H9 (cell line): ENCODE data around the gene KIRREL3. TPM values are rescaled to one million over a fixed set of nuclear protein-coding genes. Genes with fewer than 3 reads are reported as not detected.

Experiments used
- DNase-seq: peaks from one replicate; pipeline ENCODE4 v3.0.0-alpha.2; 2017
- H2AFZ ChIP-seq: one replicate; pipeline ENCODE4 v1.6.1; 2013; ENCODE audit warnings: mild to moderate bottlenecking, low read length, control low read depth, moderate library complexity
- H2AK5ac ChIP-seq: 2 replicates; pipeline ENCODE4 v1.6.1; 2013; ENCODE audit warnings: low read length, control low read depth, mixed read lengths; ENCODE audit not compliant: insufficient read length
- H2BK120ac ChIP-seq: one replicate; pipeline ENCODE4 v1.6.1; 2013; ENCODE audit warnings: low read depth, mild to moderate bottlenecking, low read length, control low read depth, inconsistent platforms; ENCODE audit not compliant: poor library complexity, severe bottlenecking
- H2BK12ac ChIP-seq: 2 replicates; pipeline ENCODE4 v1.6.1; 2013; ENCODE audit warnings: low read length, control low read depth, mixed read lengths, low read depth; ENCODE audit not compliant: insufficient read length
- H2BK15ac ChIP-seq: 2 replicates; pipeline ENCODE4 v1.6.1; 2013; ENCODE audit warnings: low read depth, low read length, control low read depth
- H2BK20ac ChIP-seq: one replicate; pipeline ENCODE4 v1.6.1; 2013; ENCODE audit warnings: low read depth, mild to moderate bottlenecking, low read length, control low read depth, inconsistent platforms; ENCODE audit not compliant: poor library complexity, severe bottlenecking
- H2BK5ac ChIP-seq: 2 replicates; pipeline ENCODE4 v1.6.1; 2013; ENCODE audit warnings: low read length, control low read depth, mixed read lengths; ENCODE audit not compliant: insufficient read length
- H3K14ac ChIP-seq: 2 replicates; pipeline ENCODE4 v1.6.1; 2013; ENCODE audit warnings: low read length, control low read depth; ENCODE audit not compliant: insufficient read depth
- H3K18ac ChIP-seq: 2 replicates; pipeline ENCODE4 v1.6.1; 2013; ENCODE audit warnings: low read depth, mild to moderate bottlenecking, mixed read lengths, low read length, control low read depth; ENCODE audit not compliant: insufficient read length
- H3K23ac ChIP-seq: 2 replicates; pipeline ENCODE4 v1.6.1; 2013; ENCODE audit warnings: low read length, control low read depth, mixed read lengths, low read depth; ENCODE audit not compliant: insufficient read length
- H3K23me2 ChIP-seq: 2 replicates; pipeline ENCODE4 v1.6.1; 2013; ENCODE audit warnings: low read depth, mild to moderate bottlenecking, mixed read lengths, low read length, control low read depth; ENCODE audit not compliant: insufficient read length, poor library complexity, severe bottlenecking
- H3K27ac ChIP-seq: 2 replicates; pipeline ENCODE4 v1.5.1; 2013; ENCODE audit warnings: low read length, control low read depth, mixed read lengths, low read depth; ENCODE audit not compliant: insufficient read length
- H3K27me3 ChIP-seq: 2 replicates; pipeline ENCODE4 v1.6.1; 2013; ENCODE audit warnings: low read length, control low read depth, inconsistent platforms; ENCODE audit not compliant: insufficient read depth
- H3K4ac ChIP-seq: 2 replicates; pipeline ENCODE4 v1.6.1; 2013; ENCODE audit warnings: low read depth, mild to moderate bottlenecking, control low read depth, inconsistent platforms, low read length, moderate library complexity
- H3K4me1 ChIP-seq: 2 replicates; pipeline ENCODE4 v1.6.1; 2013; ENCODE audit warnings: low read length, control low read depth, inconsistent platforms; ENCODE audit not compliant: insufficient read depth
- H3K4me2 ChIP-seq: 2 replicates; pipeline ENCODE4 v1.6.1; 2013; ENCODE audit warnings: low read length, control low read depth, mixed read lengths; ENCODE audit not compliant: insufficient read length, insufficient read depth
- H3K56ac ChIP-seq: 2 replicates; pipeline ENCODE4 v1.6.1; 2013; ENCODE audit warnings: low read depth, mild to moderate bottlenecking, mixed read lengths, low read length, control low read depth; ENCODE audit not compliant: insufficient read length
- H3K79me1 ChIP-seq: 2 replicates; pipeline ENCODE4 v1.6.1; 2013; ENCODE audit warnings: low read depth, mild to moderate bottlenecking, moderate library complexity, low read length, control low read depth, inconsistent platforms; ENCODE audit not compliant: insufficient read depth, poor library complexity, severe bottlenecking
- H3K79me2 ChIP-seq: 2 replicates; pipeline ENCODE4 v1.6.1; 2013; ENCODE audit warnings: low read length, control low read depth, inconsistent platforms; ENCODE audit not compliant: insufficient read depth
- H3K9ac ChIP-seq: 2 replicates; pipeline ENCODE4 v1.6.1; 2013; ENCODE audit warnings: low read length, control low read depth, mixed read lengths; ENCODE audit not compliant: insufficient read length; ENCODE audit errors: extremely low read depth
- H3K9me3 ChIP-seq: one replicate; pipeline ENCODE4 v1.6.1; 2013; ENCODE audit warnings: low read depth, low read length, inconsistent platforms; ENCODE audit not compliant: control insufficient read depth
- H3T11ph ChIP-seq: one replicate; pipeline ENCODE4 v1.6.1; 2013; ENCODE audit warnings: mild to moderate bottlenecking, low read length, control low read depth, inconsistent platforms
- H4K20me1 ChIP-seq: one replicate; pipeline ENCODE4 v1.6.1; 2013; ENCODE audit not compliant: control insufficient read depth, insufficient read length, insufficient read depth
- H4K5ac ChIP-seq: 2 replicates; pipeline ENCODE4 v1.6.1; 2013; ENCODE audit warnings: low read depth, mild to moderate bottlenecking, mixed read lengths, low read length, control low read depth; ENCODE audit not compliant: insufficient read length
- H4K8ac ChIP-seq: replicated peaks from 2 replicates; pipeline ENCODE4 v1.6.1; 2013; ENCODE audit warnings: low read length, control low read depth, mixed read lengths, low read depth; ENCODE audit not compliant: insufficient read length
- H4K91ac ChIP-seq: 2 replicates; pipeline ENCODE4 v1.6.1; 2013; ENCODE audit warnings: low read depth, mild to moderate bottlenecking, moderate library complexity, mixed read lengths, low read length, control low read depth; ENCODE audit not compliant: insufficient read length
- H3K27ac Mint-ChIP-seq, 3 experiments: 2 replicates in 2 of 3; 3 replicates in 1 of 3; pipeline ENCODE4 v1.8.0; 2020 to 2021; ENCODE audit warnings: mixed read lengths in 3 of 3, mild to moderate bottlenecking in 1 of 3, moderate library complexity in 1 of 3
- H3K27me3 Mint-ChIP-seq: 2 replicates; pipeline ENCODE4 v1.8.0; 2021; ENCODE audit warnings: low read depth, mild to moderate bottlenecking, moderate library complexity, mixed read lengths
- H3K36me3 Mint-ChIP-seq, 3 experiments: 2 replicates in 2 of 3; 3 replicates in 1 of 3; pipeline ENCODE4 v1.8.0; 2020 to 2021; ENCODE audit warnings: low read depth in 3 of 3, mixed read lengths in 3 of 3; ENCODE audit not compliant: insufficient read depth in 1 of 3
- H3K4me1 Mint-ChIP-seq, 2 experiments: 2 replicates each; pipeline ENCODE4 v1.8.0; 2020; ENCODE audit warnings: mixed read lengths in 2 of 2
- H3K4me3 Mint-ChIP-seq, 2 experiments: 2 replicates in 1 of 2; 3 replicates in 1 of 2; pipeline ENCODE4 v1.8.0; 2020 to 2021; ENCODE audit warnings: mild to moderate bottlenecking in 2 of 2, mixed read lengths in 2 of 2, moderate library complexity in 1 of 2
- H3K9me3 Mint-ChIP-seq, 2 experiments: 2 replicates in 1 of 2; 3 replicates in 1 of 2; pipeline ENCODE4 v1.8.0; 2020; ENCODE audit warnings: mild to moderate bottlenecking in 2 of 2, mixed read lengths in 2 of 2, moderate library complexity in 1 of 2
- WGBS: extraction: QIAGEN DNeasy Blood & Tissue Kit; methylation state at CpG from one replicate; pipeline ENCODE4 v1.1.7; 2013; ENCODE audit warnings: missing lambda C conversion rate, low lambda C conversion rate, mixed read lengths; ENCODE audit not compliant: insufficient read length; ENCODE audit errors: extremely low coverage; 5-methylcytosine and 5-hydroxymethylcytosine counted together
- total RNA-seq: library from RNA; stranded (reverse); gene quantifications from 2 replicates; pipeline ENCODE4 v1.2.1, GENCODE V29; 2021
- TF ChIP-seq, protein P1 (sequence below): fragments of 200-600 bp; sonication (generic); conservative IDR thresholded peaks from 3 replicates; pipeline ENCODE4 v1.8.0; 2021; ENCODE audit warnings: antibody characterized with exemption, mild to moderate bottlenecking

Gene KIRREL3
- total RNA-seq, 1 experiment from 2014 or later, result 0.17 TPM

DNA sequence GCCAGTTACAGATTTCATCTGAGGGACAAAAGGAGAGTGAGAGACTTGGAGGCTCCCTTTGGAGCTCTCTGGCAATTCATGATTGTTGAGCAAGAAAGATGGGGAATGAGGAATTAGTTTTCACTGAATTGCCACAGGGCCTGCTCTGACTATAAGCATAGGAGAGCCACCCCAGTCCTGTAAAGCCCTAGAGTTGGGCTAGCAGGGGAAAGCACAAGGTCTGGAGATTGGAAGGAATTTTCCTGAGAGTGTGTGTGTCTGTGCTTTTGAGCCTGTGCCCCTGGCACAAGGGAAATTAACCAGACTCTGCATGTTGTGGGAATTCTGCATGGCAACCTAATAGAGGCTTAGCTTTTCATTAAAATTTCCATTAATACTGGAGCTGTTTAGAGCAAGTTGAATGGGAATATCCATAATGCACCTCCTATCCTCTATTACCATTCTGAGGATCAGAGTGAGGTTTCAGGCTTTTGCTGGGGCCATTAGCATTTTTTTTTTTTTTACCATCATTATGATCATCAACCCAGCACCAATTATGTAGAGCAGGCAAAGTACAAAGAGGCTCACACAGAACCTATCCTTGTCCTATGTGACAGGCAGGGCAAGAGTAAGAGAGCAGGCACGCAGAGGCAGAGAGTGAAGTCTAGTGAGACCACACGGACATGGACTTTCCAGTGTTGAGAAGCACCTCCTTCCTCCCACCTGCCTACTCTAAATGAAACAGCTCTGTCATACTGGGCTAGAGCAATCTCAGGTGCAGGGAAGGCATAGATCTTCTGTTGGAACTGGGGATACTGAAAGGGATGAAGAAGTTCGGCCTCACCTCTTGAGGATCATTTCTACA is 336.6 kb downstream of the KIRREL3 start:
- H3K4ac ChIP-seq, result no peak overlapping the region
- H4K91ac ChIP-seq, result no peak overlapping the region
- no peak overlapping the region for H2BK15ac ChIP-seq
- no peak overlapping the region for H2BK12ac ChIP-seq
- H2BK120ac ChIP-seq, result no peak overlapping the region
- no peaks in the 10 kb centered on the region for H3K79me2 ChIP-seq
- H3K18ac ChIP-seq, result no peak overlapping the region
- H3K79me1 ChIP-seq, result no peaks in the 10 kb centered on the region
- Mint-ChIP-seq H3K9me3 (no peaks in the 10 kb centered on the region; a peak in 1 of 5 replicates), H3K27ac (no peak overlapping the region), H3K4me1 (peaks cover 13 to 18% of the 10 kb centered on the region in 2 experiments), H3K27me3 (peaks cover 62% of the 10 kb centered on the region), H3K4me3 (no peak overlapping the region), H3K36me3 (peaks cover 0 to 7% (median 1%) of the 10 kb centered on the region in 3 experiments; a peak in 1 of 7 replicates)
- H4K5ac ChIP-seq, result no peak overlapping the region
- H3K4me1 ChIP-seq, result no peaks in the 10 kb centered on the region; the same call in 1 of the 2 replicates
- TF ChIP-seq, protein P1, sequence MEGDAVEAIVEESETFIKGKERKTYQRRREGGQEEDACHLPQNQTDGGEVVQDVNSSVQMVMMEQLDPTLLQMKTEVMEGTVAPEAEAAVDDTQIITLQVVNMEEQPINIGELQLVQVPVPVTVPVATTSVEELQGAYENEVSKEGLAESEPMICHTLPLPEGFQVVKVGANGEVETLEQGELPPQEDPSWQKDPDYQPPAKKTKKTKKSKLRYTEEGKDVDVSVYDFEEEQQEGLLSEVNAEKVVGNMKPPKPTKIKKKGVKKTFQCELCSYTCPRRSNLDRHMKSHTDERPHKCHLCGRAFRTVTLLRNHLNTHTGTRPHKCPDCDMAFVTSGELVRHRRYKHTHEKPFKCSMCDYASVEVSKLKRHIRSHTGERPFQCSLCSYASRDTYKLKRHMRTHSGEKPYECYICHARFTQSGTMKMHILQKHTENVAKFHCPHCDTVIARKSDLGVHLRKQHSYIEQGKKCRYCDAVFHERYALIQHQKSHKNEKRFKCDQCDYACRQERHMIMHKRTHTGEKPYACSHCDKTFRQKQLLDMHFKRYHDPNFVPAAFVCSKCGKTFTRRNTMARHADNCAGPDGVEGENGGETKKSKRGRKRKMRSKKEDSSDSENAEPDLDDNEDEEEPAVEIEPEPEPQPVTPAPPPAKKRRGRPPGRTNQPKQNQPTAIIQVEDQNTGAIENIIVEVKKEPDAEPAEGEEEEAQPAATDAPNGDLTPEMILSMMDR, result no peak
- WGBS, result no CpG with 5 or more reads among the region's 3 CpGs
- H2AFZ ChIP-seq, result no peak overlapping the region
- no peak overlapping the region for H3K14ac ChIP-seq
- no peak overlapping the region for H3K27ac ChIP-seq
- no peak overlapping the region for H3K4me2 ChIP-seq
- no peak overlapping the region for H2BK5ac ChIP-seq
- no peak overlapping the region for H3K23ac ChIP-seq
- H3K9me3 ChIP-seq, result no peaks in the 10 kb centered on the region
- peaks cover 2% of the 10 kb centered on the region; the same call in 1 of the 2 replicates for H3K27me3 ChIP-seq
- H3T11ph ChIP-seq, result no peak overlapping the region
- H3K23me2 ChIP-seq, result no peaks in the 10 kb centered on the region
- no peak overlapping the region for H2AK5ac ChIP-seq
- no peak overlapping the region for H4K8ac ChIP-seq
- H3K56ac ChIP-seq, result no peak overlapping the region
- H2BK20ac ChIP-seq, result no peak overlapping the region
- H4K20me1 ChIP-seq, result no peaks in the 10 kb centered on the region
- no peak for DNase-seq
- H3K9ac ChIP-seq, result no peak overlapping the region
